ENCODE measurements around the gene STIM2. TPM values are rescaled to one million over a fixed set of nuclear protein-coding genes. Genes with fewer than 3 reads are reported as not detected.

The STIM2 gene
- total and polyA plus RNA-seq, 2 of the 4 experiments (the other 2 are of a cell fraction): 16.1 to 27.6 TPM

DNA sequence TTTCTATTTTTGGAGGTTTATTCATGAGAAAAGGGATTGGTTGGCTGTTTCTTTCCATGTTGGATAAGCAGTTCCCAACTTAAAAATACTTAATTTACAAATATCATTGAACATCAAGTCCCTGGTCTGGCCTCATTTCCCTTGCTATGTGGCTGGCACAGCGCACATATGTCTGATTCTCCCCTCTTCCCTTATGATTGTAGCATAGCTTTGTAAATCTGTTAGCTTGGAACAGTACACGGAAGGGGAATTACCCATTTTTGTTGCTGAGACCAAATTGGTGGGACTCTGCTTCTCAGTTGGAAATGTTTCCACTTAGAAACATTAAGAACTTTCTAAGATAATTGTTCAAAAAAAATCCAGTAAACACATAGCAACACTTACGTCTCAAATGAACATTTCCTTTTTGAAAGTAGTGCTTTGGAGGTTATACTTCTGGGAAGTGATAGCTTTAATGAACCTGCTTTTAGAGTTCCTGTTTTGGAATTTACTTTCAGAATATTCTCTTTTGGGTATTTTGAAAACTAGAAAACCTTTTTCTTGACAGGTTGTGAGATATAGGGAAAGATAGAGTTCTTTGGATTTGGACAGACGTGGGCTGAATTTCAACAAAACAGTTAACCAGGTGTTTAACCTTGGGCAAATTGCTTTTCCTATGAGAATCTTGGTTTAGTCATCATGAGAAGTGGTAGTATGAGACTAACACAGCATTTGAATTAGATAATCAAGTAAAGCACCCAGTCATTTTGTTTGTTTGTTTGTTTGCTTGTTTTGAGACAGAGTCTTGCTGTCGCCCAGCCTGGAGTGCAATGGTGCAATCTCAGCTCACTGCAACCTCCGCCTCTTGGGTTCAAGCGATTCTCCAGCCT lies 47.3 kb downstream of the STIM2 start:
- no peak overlapping the region for H3K4ac ChIP-seq (ENCODE audit: low read depth, low read length)
- no peak overlapping the region for H3K4me2 ChIP-seq (ENCODE audit: low read depth, low read length)
- H2AK9ac ChIP-seq (replicated peaks; ENCODE audit: low read depth, low read length, poor library complexity): no peak overlapping the region
- H3K4me1 ChIP-seq (ENCODE audit: control insufficient read depth, insufficient read depth, low read length): peaks cover 3% of the 10 kb centered on the region
- in situ Hi-C loops (cut with MboI; ENCODE audit: low sequenced_read_pairs): no loop called here
- H3K27ac ChIP-seq (ENCODE audit: insufficient read depth, low read length): no peak overlapping the region
- intact Hi-C loops (cut with micrococcal nuclease): no loop called here
- dilution Hi-C loops (cut with HindIII; ENCODE audit: low sequenced_read_pairs, unreplicated experiment): no loop called here
- no peak overlapping the region for H3K9ac ChIP-seq (ENCODE audit: low read depth, low read length)
- no peak overlapping the region for H2BK120ac ChIP-seq (ENCODE audit: low read depth, low read length)
- POLR2A ChIA-PET (ENCODE audit: unreplicated experiment): no interaction called here
- CTCF ChIA-PET: interaction anchor here (0.8 kb wide), 1 partner anchor 10 kb away, joined by 3 read pairs; no protein-coding TSS in a partner anchor
- DNase-seq (no peak), ATAC-seq (ENCODE audit: low read depth) (no peak)
- H2BK20ac ChIP-seq (ENCODE audit: low read depth, low read length): no peak overlapping the region
- peaks cover 14 to 21% of the 10 kb centered on the region in 2 experiments; a peak in 3 of 4 replicates for H3K79me1 ChIP-seq (ENCODE audit: low read depth in 1 of 2, low read length in 2 of 2)
- H3K14ac ChIP-seq (replicated peaks; ENCODE audit: low read depth, low read length): no peak overlapping the region
- H4K5ac ChIP-seq (ENCODE audit: low read depth, low read length): no peak overlapping the region
- WGBS, 2 experiments (ENCODE audit: extremely low coverage in 2 of 2, insufficient read length in 1 of 2): 100% methylated on average over 4 of the region's 7 CpGs; no CpG with 5 or more reads in 1 of the 2 experiments
- H3K23ac ChIP-seq (ENCODE audit: low read depth, low read length): no peak overlapping the region
- no peak overlapping the region for H3K4me3 ChIP-seq (ENCODE audit: insufficient read depth, low read depth, low read length)
- no peak overlapping the region for H3K18ac ChIP-seq (ENCODE audit: low read depth, low read length)
- no peaks in the 10 kb centered on the region for H3K9me1 ChIP-seq (ENCODE audit: insufficient read depth, low read length)
- TF ChIP-seq MAFK (IDR thresholded peaks at IDR 0.05; ENCODE audit: low read depth, low read length): no peak
- no peak for TF ChIP-seq POLR2A (IDR thresholded peaks at IDR 0.05; ENCODE audit: low read depth, low read length)
- TF ChIP-seq RCOR1 (IDR thresholded peaks at IDR 0.05; ENCODE audit: insufficient replicate concordance, low read length): no peak
- TF ChIP-seq, protein P1, sequence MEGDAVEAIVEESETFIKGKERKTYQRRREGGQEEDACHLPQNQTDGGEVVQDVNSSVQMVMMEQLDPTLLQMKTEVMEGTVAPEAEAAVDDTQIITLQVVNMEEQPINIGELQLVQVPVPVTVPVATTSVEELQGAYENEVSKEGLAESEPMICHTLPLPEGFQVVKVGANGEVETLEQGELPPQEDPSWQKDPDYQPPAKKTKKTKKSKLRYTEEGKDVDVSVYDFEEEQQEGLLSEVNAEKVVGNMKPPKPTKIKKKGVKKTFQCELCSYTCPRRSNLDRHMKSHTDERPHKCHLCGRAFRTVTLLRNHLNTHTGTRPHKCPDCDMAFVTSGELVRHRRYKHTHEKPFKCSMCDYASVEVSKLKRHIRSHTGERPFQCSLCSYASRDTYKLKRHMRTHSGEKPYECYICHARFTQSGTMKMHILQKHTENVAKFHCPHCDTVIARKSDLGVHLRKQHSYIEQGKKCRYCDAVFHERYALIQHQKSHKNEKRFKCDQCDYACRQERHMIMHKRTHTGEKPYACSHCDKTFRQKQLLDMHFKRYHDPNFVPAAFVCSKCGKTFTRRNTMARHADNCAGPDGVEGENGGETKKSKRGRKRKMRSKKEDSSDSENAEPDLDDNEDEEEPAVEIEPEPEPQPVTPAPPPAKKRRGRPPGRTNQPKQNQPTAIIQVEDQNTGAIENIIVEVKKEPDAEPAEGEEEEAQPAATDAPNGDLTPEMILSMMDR (conservative IDR thresholded peaks at IDR 0.05; ENCODE audit: low read depth, low read length): no peak
- TF ChIP-seq CEBPB (IDR thresholded peaks at IDR 0.05; ENCODE audit: low read depth, low read length): no peak
- no peak for TF ChIP-seq MXI1 (IDR thresholded peaks at IDR 0.05; ENCODE audit: borderline replicate concordance, low read depth, low read length)
- no peak for TF ChIP-seq BHLHE40 (IDR thresholded peaks at IDR 0.05; ENCODE audit: low read depth, low read length)
- TF ChIP-seq FOS (IDR thresholded peaks at IDR 0.05; ENCODE audit: low read depth, low read length): no peak
- TF ChIP-seq, protein P2, sequence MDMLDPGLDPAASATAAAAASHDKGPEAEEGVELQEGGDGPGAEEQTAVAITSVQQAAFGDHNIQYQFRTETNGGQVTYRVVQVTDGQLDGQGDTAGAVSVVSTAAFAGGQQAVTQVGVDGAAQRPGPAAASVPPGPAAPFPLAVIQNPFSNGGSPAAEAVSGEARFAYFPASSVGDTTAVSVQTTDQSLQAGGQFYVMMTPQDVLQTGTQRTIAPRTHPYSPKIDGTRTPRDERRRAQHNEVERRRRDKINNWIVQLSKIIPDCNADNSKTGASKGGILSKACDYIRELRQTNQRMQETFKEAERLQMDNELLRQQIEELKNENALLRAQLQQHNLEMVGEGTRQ (IDR thresholded peaks at IDR 0.05; ENCODE audit: low read depth, low read length): no peak
- TF ChIP-seq, protein P3, sequence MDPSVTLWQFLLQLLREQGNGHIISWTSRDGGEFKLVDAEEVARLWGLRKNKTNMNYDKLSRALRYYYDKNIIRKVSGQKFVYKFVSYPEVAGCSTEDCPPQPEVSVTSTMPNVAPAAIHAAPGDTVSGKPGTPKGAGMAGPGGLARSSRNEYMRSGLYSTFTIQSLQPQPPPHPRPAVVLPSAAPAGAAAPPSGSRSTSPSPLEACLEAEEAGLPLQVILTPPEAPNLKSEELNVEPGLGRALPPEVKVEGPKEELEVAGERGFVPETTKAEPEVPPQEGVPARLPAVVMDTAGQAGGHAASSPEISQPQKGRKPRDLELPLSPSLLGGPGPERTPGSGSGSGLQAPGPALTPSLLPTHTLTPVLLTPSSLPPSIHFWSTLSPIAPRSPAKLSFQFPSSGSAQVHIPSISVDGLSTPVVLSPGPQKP (IDR thresholded peaks at IDR 0.05; ENCODE audit: borderline replicate concordance, low read depth, low read length): no peak
- no peak for TF ChIP-seq CHD1 (IDR thresholded peaks at IDR 0.05; ENCODE audit: low read depth, low read length)
- TF ChIP-seq RAD21 (IDR thresholded peaks at IDR 0.05; ENCODE audit: low read length): no peak
- no peak for TF ChIP-seq SMC3 (IDR thresholded peaks at IDR 0.05; ENCODE audit: low read depth, low read length)
- no peak for TF ChIP-seq NFE2L2 (IDR thresholded peaks at IDR 0.05; ENCODE audit: low read depth, low read length)
- H2BK5ac ChIP-seq (ENCODE audit: low read depth, low read length, poor library complexity, severe bottlenecking): no peak overlapping the region
- no peak overlapping the region for H2AFZ ChIP-seq (replicated peaks; ENCODE audit: low read length, poor library complexity)
- H4K20me1 ChIP-seq (ENCODE audit: insufficient read depth, low read length): no peaks in the 10 kb centered on the region
- H4K91ac ChIP-seq (ENCODE audit: insufficient read depth, low read depth, low read length): no peak overlapping the region
- no peak overlapping the region for H3K56ac ChIP-seq (ENCODE audit: extremely low read depth, insufficient read depth, low read length)
- H4K8ac ChIP-seq (ENCODE audit: low read depth in 2 of 2, low read length in 2 of 2): no peak overlapping the region
- H3K9me3 ChIP-seq (ENCODE audit: control insufficient read depth, insufficient read depth, low read length): no peaks in the 10 kb centered on the region
- H3K27me3 ChIP-seq (ENCODE audit: control insufficient read depth, insufficient read depth, low read length): no peaks in the 10 kb centered on the region
- no peaks in the 10 kb centered on the region for H3K36me3 ChIP-seq (ENCODE audit: control insufficient read depth, insufficient read depth, low read length)
- H2AK5ac ChIP-seq (ENCODE audit: low read depth, low read length): no peak overlapping the region
- BruUV-seq (replicated peaks): no TSS peak
- no peak overlapping the region for H2BK15ac ChIP-seq (ENCODE audit: low read depth, low read length)
